Astrocyte of the cerebellum (primary cell): ENCODE data around the gene LRP5.

Source experiments
- DNase-seq: peaks from one replicate; pipeline ENCODE4 v3.0.0-alpha.2; 2011; ENCODE audit warnings: low read depth
- H3K4me3 ChIP-seq: 2 replicates; pipeline ENCODE4 v1.5.1; 2011; ENCODE audit warnings: mild to moderate bottlenecking, low read depth, low read length, moderate library complexity
- CTCF ChIP-seq: IDR thresholded peaks from 2 replicates; pipeline ENCODE4 v1.5.1; 2012; ENCODE audit warnings: low read length, low read depth, moderate library complexity, mild to moderate bottlenecking; ENCODE audit errors: missing control alignments
- in situ Hi-C: cut with HindIII; loops from 2 replicates; pipeline ENCODE4 v1.10.0; 2017; ENCODE audit warnings: low sequenced_read_pairs

Gene LRP5

GRCh38 chr11:68351450-68352275 is 39.3 kb downstream of the LRP5 start:
- TF ChIP-seq CTCF: no peak
- no peak overlapping the region for H3K4me3 ChIP-seq
- DNase-seq: no peak
- in situ Hi-C loops: no loop called here

GRCh38 chr11:68352591-68352990 is 40.2 kb downstream of the LRP5 start:
- in situ Hi-C loops: no loop called here
- TF ChIP-seq CTCF: no peak
- no peak for DNase-seq
- no peak overlapping the region for H3K4me3 ChIP-seq

GRCh38 chr11:68353118-68353517 is 40.7 kb downstream of the LRP5 start:
- H3K4me3 ChIP-seq: no peak overlapping the region
- TF ChIP-seq CTCF: no peak
- in situ Hi-C loops: no loop called here
- DNase-seq: no peak

GRCh38 chr11:68353669-68354068 is 41.3 kb downstream of the LRP5 start:
- in situ Hi-C loops: no loop called here
- TF ChIP-seq CTCF: no peak
- no peak overlapping the region for H3K4me3 ChIP-seq
- DNase-seq: no peak

- peak; percentile 95 for DNase-seq
- H3K4me3 ChIP-seq: no peak overlapping the region
- TF ChIP-seq CTCF: no peak
- in situ Hi-C loops: no loop called here
Measured at GRCh38 chr11:68354148-68354872, 41.9 kb downstream of the LRP5 start.

GRCh38 chr11:68355471-68355870 is 43.1 kb downstream of the LRP5 start:
- H3K4me3 ChIP-seq: no peak overlapping the region
- in situ Hi-C loops: no loop called here
- no peak for TF ChIP-seq CTCF
- DNase-seq: no peak
